ENCODE data around the gene TMEM63C. TPM values are rescaled to one million over a fixed set of nuclear protein-coding genes. Genes with fewer than 3 reads are reported as not detected.

Gene TMEM63C
- polyA plus RNA-seq, 1 donor from 2014 or later, result 11.1 TPM

- no peak overlapping the region for H3K27ac ChIP-seq (ENCODE audit: low read length)
- H4K20me1 ChIP-seq (ENCODE audit: insufficient read depth), result no peaks in the 10 kb centered on the region
- H3K4me2 ChIP-seq (ENCODE audit: low read length), result no peak overlapping the region
- H3F3A ChIP-seq (ENCODE audit: insufficient read depth, low read length, poor library complexity, severe bottlenecking), result no peaks in the 10 kb centered on the region
- H2AFZ ChIP-seq (ENCODE audit: low read depth, low read length), result no peak overlapping the region
- H3K9me2 ChIP-seq (ENCODE audit: insufficient read depth, low read length), result no peaks in the 10 kb centered on the region
- no peaks in the 10 kb centered on the region for H3K79me2 ChIP-seq (replicated peaks; ENCODE audit: insufficient read depth, low read length)
- H3K9ac ChIP-seq (ENCODE audit: low read length), result no peak overlapping the region
- H3K9me3 ChIP-seq (ENCODE audit: low read length), result no peaks in the 10 kb centered on the region
- peaks cover 7% of the 10 kb centered on the region for H3K27me3 ChIP-seq (ENCODE audit: insufficient read depth, low read depth, low read length)
- H3K4me3 ChIP-seq (ENCODE audit: low read length), result no peak overlapping the region
- no peaks in the 10 kb centered on the region for H3K36me3 ChIP-seq (ENCODE audit: insufficient read depth, low read length)
- TF ChIP-seq TAF1 (IDR thresholded peaks at IDR 0.05; ENCODE audit: low read depth), result no peak
- TF ChIP-seq RAD21 (conservative IDR thresholded peaks at IDR 0.05), result no peak
- no peak for TF ChIP-seq EZH2 (IDR thresholded peaks at IDR 0.05; ENCODE audit: borderline replicate concordance, insufficient read depth, low read length, poor library complexity, severe bottlenecking)
Measured at GRCh38 chr14:77276959-77277358, 95.4 kb downstream of the TMEM63C start.

- Histone ChIP-seq H3K9me3 (ENCODE audit: low read length) (no peaks in the 10 kb centered on the region), H4K20me1 (ENCODE audit: insufficient read depth) (no peaks in the 10 kb centered on the region), H3K9me2 (ENCODE audit: insufficient read depth, low read length) (no peaks in the 10 kb centered on the region), H3K27me3 (ENCODE audit: insufficient read depth, low read depth, low read length) (no peaks in the 10 kb centered on the region), H3K36me3 (ENCODE audit: insufficient read depth, low read length) (no peaks in the 10 kb centered on the region), H3K27ac (ENCODE audit: low read length) (no peak overlapping the region), H3F3A (ENCODE audit: insufficient read depth, low read length, poor library complexity, severe bottlenecking) (no peaks in the 10 kb centered on the region), H3K79me2 (replicated peaks; ENCODE audit: insufficient read depth, low read length) (no peaks in the 10 kb centered on the region), H3K4me3 (ENCODE audit: low read length) (no peak overlapping the region), H3K9ac (ENCODE audit: low read length) (no peak overlapping the region), H2AFZ (ENCODE audit: low read depth, low read length) (no peak overlapping the region), H3K4me2 (ENCODE audit: low read length) (no peak overlapping the region)
- TF ChIP-seq CTCF (IDR thresholded peaks at IDR 0.05; ENCODE audit: poor library complexity, severe bottlenecking) (no peak), POLR2AphosphoS5 (IDR thresholded peaks at IDR 0.05) (no peak), RAD21 (conservative IDR thresholded peaks at IDR 0.05) (no peak), SMC3 (conservative IDR thresholded peaks at IDR 0.05; ENCODE audit: poor library complexity) (no peak), EP300 (conservative IDR thresholded peaks at IDR 0.05; ENCODE audit: poor library complexity, severe bottlenecking) (no peak), EZH2 (IDR thresholded peaks at IDR 0.05; ENCODE audit: borderline replicate concordance, insufficient read depth, low read length, poor library complexity, severe bottlenecking) (no peak), MXI1 (conservative IDR thresholded peaks at IDR 0.05; ENCODE audit: poor library complexity, severe bottlenecking) (no peak), REST (IDR thresholded peaks at IDR 0.05; ENCODE audit: borderline replicate concordance) (no peak), TAF1 (IDR thresholded peaks at IDR 0.05; ENCODE audit: low read depth) (no peak)
Measured at GRCh38 chr14:77278461-77279230, 97.0 kb downstream of the TMEM63C start.

All from neural cell (in vitro differentiated cells).